GM12872 (cell line): ENCODE measurements around the gene AGPAT1.
A peak's percentile ranks its signal among the peaks of the same experiment; 100 is the strongest.

Experiments used
- CTCF ChIP-seq: IDR thresholded peaks from 3 replicates; pipeline ENCODE4 v1.5.1; 2011; ENCODE audit warnings: low read depth, mild to moderate bottlenecking, low read length, moderate library complexity; ENCODE audit not compliant: insufficient read depth

Gene AGPAT1

GRCh38 chr6:32196682-32197616 lies 21.1 kb upstream of the AGPAT1 start:
- TF ChIP-seq CTCF, result peak; percentile 15; the same call in 1 of the 3 replicates

GRCh38 chr6:32195902-32196681 lies 20.2 kb upstream of the AGPAT1 start:
- no peak for TF ChIP-seq CTCF

GRCh38 chr6:32195652-32195901 lies 19.7 kb upstream of the AGPAT1 start:
- TF ChIP-seq CTCF, result peak; percentile 39; the same call in 2 of the 3 replicates

- peak; percentile 67 for TF ChIP-seq CTCF
Observed at GRCh38 chr6:32194825-32195651, 19.2 kb upstream of the AGPAT1 start.

GRCh38 chr6:32194388-32194787 lies 18.5 kb upstream of the AGPAT1 start:
- TF ChIP-seq CTCF, result no peak

- no peak for TF ChIP-seq CTCF
Observed at GRCh38 chr6:32192608-32193039, 16.7 kb upstream of the AGPAT1 start, which contains the start of gene GPSM3. GPSM3 (minus strand) TSS chr6:32192643; CDS start chr6:32192513, 130 bp downstream.
